Uterus (tissue), 4 donors: ENCODE results near the gene ANKRD13C. TPM values are rescaled to one million over a fixed set of nuclear protein-coding genes. Genes with fewer than 3 reads are reported as not detected.

Source experiments
- DNase-seq, 2 donors: peaks; one replicate each; pipeline ENCODE4 v3.0.0-alpha.2; 2019 to 2020
- H3K27ac ChIP-seq, 2 donors: fragments of 200-600 bp; sonication (generic); 1 replicate in 1 of 2; 2 replicates in 1 of 2; pipeline ENCODE4 v1.5.1; 2016 to 2018
- H3K27me3 ChIP-seq, 2 donors: fragments of 200-600 bp; sonication (generic); one replicate each; pipeline ENCODE4 v1.5.1; 2018 to 2019; ENCODE audit warnings: control low read depth in 1 of 2
- H3K36me3 ChIP-seq, 2 donors: fragments of 200-600 bp; sonication (generic); one replicate each; pipeline ENCODE4 v1.5.1; 2019; ENCODE audit warnings: control low read depth in 1 of 2
- H3K4me1 ChIP-seq, 2 donors: fragments of 200-600 bp; sonication (generic); one replicate each; pipeline ENCODE4 v1.5.1; 2018 to 2019; ENCODE audit warnings: control low read depth in 1 of 2
- H3K4me3 ChIP-seq, 2 donors: fragments of 200-600 bp; sonication (generic); 1 replicate in 1 of 2; 2 replicates in 1 of 2; pipeline ENCODE4 v1.5.1; 2018 to 2019; ENCODE audit warnings: mild to moderate bottlenecking in 1 of 2
- H3K9me3 ChIP-seq, 2 donors: fragments of 200-600 bp; sonication (generic); one replicate each; pipeline ENCODE4 v1.5.1; 2019; ENCODE audit warnings: control low read depth in 1 of 2
- CTCF ChIP-seq, 4 experiments: fragments of 200-600 bp in 2 of 4; fragments of 450-650 bp in 2 of 4; sonication (generic) in 2 of 4; IDR thresholded peaks; one replicate each; pipeline ENCODE4 v1.5.1; 2016 to 2019; ENCODE audit warnings: antibody characterized with exemption in 4 of 4, mild to moderate bottlenecking in 2 of 4, moderate library complexity in 1 of 4
- POLR2A ChIP-seq, 2 donors: fragments of 450-650 bp; IDR thresholded peaks; one replicate each; pipeline ENCODE4 v1.6.1; 2016; ENCODE audit warnings: antibody characterized with exemption in 2 of 2, mild to moderate bottlenecking in 1 of 2, moderate library complexity in 1 of 2
- intact Hi-C: fragments of 100-400 bp; cut with DNase I; formaldehyde crosslinking; loops from one replicate; pipeline ENCODE4 v1.15.1; 2023; ENCODE audit warnings: low total_unique reads
- total RNA-seq, 4 donors: library from RNA; depleted of rRNA in 3 of 4; stranded (reverse); fragments of >200 nt in 3 of 4; gene quantifications; one replicate each; pipeline versions ENCODE4 v1.1.0 to v1.2.4, GENCODE V29; 2014 to 2023
- donor health status: DM: yes; HTN: yes; CAD: no.

Gene ANKRD13C
- total RNA-seq, 4 donors from 2014 or later = 28.7 to 59.5 (median 32.6) TPM

- no peak for TF ChIP-seq POLR2A (IDR thresholded peaks at IDR 0.05)
- TF ChIP-seq CTCF (IDR thresholded peaks at IDR 0.05) = no peak
- Histone ChIP-seq H3K4me1 (no peaks in the 10 kb centered on the region), H3K9me3 (no peaks in the 10 kb centered on the region), H3K27ac (no peak overlapping the region), H3K4me3 (no peak overlapping the region), H3K27me3 (no peaks in the 10 kb centered on the region), H3K36me3 (no peaks in the 10 kb centered on the region)
- intact Hi-C loops = no loop called here
- DNase-seq = no peak
Measured at GRCh38 chr1:70327306-70328076, 27.0 kb downstream of the ANKRD13C start.

GRCh38 chr1:70324683-70325082, 29.8 kb downstream of the ANKRD13C start:
- H3K9me3 ChIP-seq = no peaks in the 10 kb centered on the region
- intact Hi-C loops = no loop called here
- TF ChIP-seq POLR2A (IDR thresholded peaks at IDR 0.05) = no peak
- no peak for TF ChIP-seq CTCF (IDR thresholded peaks at IDR 0.05)
- no peak for DNase-seq
- no peak overlapping the region for H3K27ac ChIP-seq
- no peaks in the 10 kb centered on the region for H3K36me3 ChIP-seq
- H3K27me3 ChIP-seq = no peaks in the 10 kb centered on the region
- no peaks in the 10 kb centered on the region for H3K4me1 ChIP-seq
- no peak overlapping the region for H3K4me3 ChIP-seq

GRCh38 chr1:70319750-70320149, 34.8 kb downstream of the ANKRD13C start:
- DNase-seq = no peak
- no peak for TF ChIP-seq CTCF (IDR thresholded peaks at IDR 0.05)
- TF ChIP-seq POLR2A (IDR thresholded peaks at IDR 0.05) = no peak
- Histone ChIP-seq H3K4me1 (peaks cover 0 to 8% of the 10 kb centered on the region in 2 donors), H3K9me3 (no peaks in the 10 kb centered on the region), H3K36me3 (no peaks in the 10 kb centered on the region), H3K4me3 (no peak overlapping the region), H3K27ac (no peak overlapping the region), H3K27me3 (no peaks in the 10 kb centered on the region)
- intact Hi-C loops = no loop called here

GRCh38 chr1:70318191-70318590, 36.3 kb downstream of the ANKRD13C start:
- intact Hi-C loops = no loop called here
- H3K27ac ChIP-seq = no peak overlapping the region
- no peaks in the 10 kb centered on the region for H3K9me3 ChIP-seq
- no peak overlapping the region for H3K4me3 ChIP-seq
- H3K36me3 ChIP-seq = no peaks in the 10 kb centered on the region
- no peak for TF ChIP-seq POLR2A (IDR thresholded peaks at IDR 0.05)
- TF ChIP-seq CTCF (IDR thresholded peaks at IDR 0.05) = no peak
- peaks cover 0 to 8% of the 10 kb centered on the region in 2 donors for H3K4me1 ChIP-seq
- no peaks in the 10 kb centered on the region for H3K27me3 ChIP-seq
- no peak for DNase-seq

- Histone ChIP-seq H3K4me3 (no peak overlapping the region), H3K27ac (no peak overlapping the region), H3K27me3 (no peaks in the 10 kb centered on the region), H3K9me3 (no peaks in the 10 kb centered on the region), H3K4me1 (peaks cover 0 to 8% of the 10 kb centered on the region in 2 donors), H3K36me3 (no peaks in the 10 kb centered on the region)
- no peak for TF ChIP-seq POLR2A (IDR thresholded peaks at IDR 0.05)
- TF ChIP-seq CTCF (IDR thresholded peaks at IDR 0.05) = no peak
- DNase-seq = no peak
- intact Hi-C loops = no loop called here
Measured at GRCh38 chr1:70317087-70317486, 37.4 kb downstream of the ANKRD13C start.
